H1 (cell line): ENCODE measurements around the gene GTPBP6. TPM values are rescaled to one million over a fixed set of nuclear protein-coding genes. Genes with fewer than 3 reads are reported as not detected.
"Not testable (repeated sequence)": the region's sequence is repeated elsewhere in the genome, so short reads cannot be mapped to it uniquely, and the experiment has no call there.

ENCODE experiments used
- CTCF ChIA-PET: fragments of 300-600 bp; sonication (Branson Sonifier 250); formaldehyde crosslinking; loops from one replicate; lab custom pipeline; 2021; ENCODE audit not compliant: partially characterized antibody; lab: Charles Lee
- POLR2A ChIA-PET: fragments of 300-600 bp; sonication (Branson Sonifier 250); formaldehyde crosslinking; loops from one replicate; lab custom pipeline; 2021; ENCODE audit warnings: inconsistent platforms; ENCODE audit not compliant: partially characterized antibody; lab: Charles Lee
- DNase-seq, 2 experiments: peaks; one replicate each; pipeline versions ENCODE4 v3.0.0 to v3.0.0-alpha.2; 2010 to 2022; ENCODE audit warnings: low spot score in 2 of 2, low read depth in 1 of 2, mixed read lengths in 1 of 2
- FAIRE-seq: peaks from 2 replicates; lab custom pipeline; 2011; peaks lifted over from hg19 to GRCh38; lab: Jason Lieb, UNC
- H2AFZ ChIP-seq: 2 replicates; pipeline ENCODE4 v1.8.1; 2012; ENCODE audit warnings: low read length, inconsistent platforms
- H2AK5ac ChIP-seq: 2 replicates; pipeline ENCODE4 v1.6.1; 2013; ENCODE audit warnings: low read depth, low read length
- H2BK120ac ChIP-seq: replicated peaks from 2 replicates; pipeline ENCODE3; 2013; ENCODE audit warnings: low read depth, low read length, inconsistent platforms
- H2BK12ac ChIP-seq: 2 replicates; pipeline ENCODE4 v1.6.1; 2013; ENCODE audit warnings: low read depth, low read length
- H2BK15ac ChIP-seq: 2 replicates; pipeline ENCODE4 v1.6.1; 2013; ENCODE audit warnings: low read length
- H2BK20ac ChIP-seq: 2 replicates; pipeline ENCODE4 v1.6.1; 2013; ENCODE audit warnings: low read length
- H2BK5ac ChIP-seq: 2 replicates; pipeline ENCODE4 v1.6.1; 2013; ENCODE audit warnings: low read depth, low read length
- H3K14ac ChIP-seq: 2 replicates; pipeline ENCODE4 v1.6.1; 2013; ENCODE audit warnings: inconsistent platforms; ENCODE audit not compliant: insufficient read length
- H3K18ac ChIP-seq: 2 replicates; pipeline ENCODE4 v1.6.1; 2013; ENCODE audit warnings: low read length; ENCODE audit errors: extremely low read depth
- H3K23ac ChIP-seq: 2 replicates; pipeline ENCODE4 v1.6.1; 2013; ENCODE audit warnings: inconsistent platforms; ENCODE audit not compliant: insufficient read length
- H3K23me2 ChIP-seq: 2 replicates; pipeline ENCODE4 v1.6.1; 2013; ENCODE audit warnings: low read depth, low read length
- H3K27ac ChIP-seq: 2 replicates; pipeline ENCODE4 v1.6.1; 2011; ENCODE audit warnings: low read depth, low read length, inconsistent platforms
- H3K27me3 ChIP-seq, 4 experiments: replicated peaks in 1 of 4; 1 replicate in 1 of 4; 2 replicates in 3 of 4; pipeline versions ENCODE4 v1.6.1 to v1.8.1; 2011 to 2013; ENCODE audit warnings: low read length in 3 of 4, mild to moderate bottlenecking in 3 of 4, inconsistent platforms in 2 of 4, mixed read lengths in 2 of 4, moderate library complexity in 1 of 4; ENCODE audit not compliant: control insufficient read depth in 3 of 4, insufficient read depth in 3 of 4; ENCODE audit errors: extremely low read depth in 1 of 4
- H3K36me3 ChIP-seq, 4 experiments: 2 replicates each; pipeline versions ENCODE4 v1.6.1 to v1.8.1; 2011 to 2013; ENCODE audit warnings: mild to moderate bottlenecking in 4 of 4, low read length in 3 of 4, moderate library complexity in 2 of 4, control low read depth in 1 of 4, inconsistent platforms in 1 of 4; ENCODE audit not compliant: insufficient read depth in 4 of 4, control insufficient read depth in 2 of 4
- H3K4ac ChIP-seq: replicated peaks from 2 replicates; pipeline ENCODE3; 2013; ENCODE audit warnings: low read length, low read depth, mixed read lengths, inconsistent platforms; ENCODE audit not compliant: insufficient read length
- H3K4me1 ChIP-seq, 4 experiments: replicated peaks in 1 of 4; 1 replicate in 1 of 4; 2 replicates in 3 of 4; pipeline versions ENCODE4 v1.6.1 to v1.8.1; 2011 to 2013; ENCODE audit warnings: low read length in 3 of 4, inconsistent platforms in 2 of 4, mixed read lengths in 1 of 4; ENCODE audit not compliant: insufficient read depth in 4 of 4, control insufficient read depth in 3 of 4
- H3K4me2 ChIP-seq, 2 experiments: 2 replicates each; pipeline versions ENCODE4 v1.6.1 to v1.8.1; 2011 to 2013; ENCODE audit warnings: low read depth in 2 of 2, low read length in 2 of 2, control low read depth in 1 of 2, inconsistent platforms in 1 of 2, mild to moderate bottlenecking in 1 of 2; ENCODE audit not compliant: insufficient read depth in 1 of 2
- H3K4me3 ChIP-seq, 4 experiments: fragments of 200-600, 300-600 bp in 1 of 4; sonication (generic), shearing (Covaris generic), sonication (Bioruptor Twin) in 1 of 4; 2 replicates each; pipeline versions ENCODE4 v1.5.1 to v1.8.1; 2011 to 2016; ENCODE audit warnings: low read length in 4 of 4, low read depth in 3 of 4, control low read depth in 2 of 4, inconsistent platforms in 2 of 4, mild to moderate bottlenecking in 2 of 4, mixed read lengths in 1 of 4, moderate library complexity in 1 of 4; ENCODE audit not compliant: insufficient read depth in 2 of 4; ENCODE audit errors: extremely low read depth in 1 of 4
- H3K56ac ChIP-seq: replicated peaks from 2 replicates; pipeline ENCODE3; 2013; ENCODE audit warnings: low read depth, mild to moderate bottlenecking, mixed read lengths, low read length, inconsistent platforms; ENCODE audit not compliant: insufficient read length
- H3K79me1 ChIP-seq: 2 replicates; pipeline ENCODE4 v1.6.1; 2013; ENCODE audit warnings: low read depth, low read length, control low read depth
- H3K79me2 ChIP-seq, 2 experiments: 2 replicates each; pipeline versions ENCODE4 v1.6.1 to v1.8.1; 2012 to 2013; ENCODE audit warnings: low read length in 2 of 2, mild to moderate bottlenecking in 2 of 2, inconsistent platforms in 1 of 2; ENCODE audit not compliant: insufficient read depth in 2 of 2, control insufficient read depth in 1 of 2
- H3K9ac ChIP-seq, 4 experiments: replicated peaks in 1 of 4; 1 replicate in 1 of 4; 2 replicates in 3 of 4; pipeline versions ENCODE4 v1.6.1 to v1.8.1; 2011 to 2013; ENCODE audit warnings: low read depth in 3 of 4, low read length in 3 of 4, control low read depth in 2 of 4, mild to moderate bottlenecking in 2 of 4, moderate library complexity in 2 of 4, inconsistent platforms in 1 of 4; ENCODE audit errors: extremely low read depth in 1 of 4
- H3K9me3 ChIP-seq, 2 experiments: 2 replicates each; pipeline versions ENCODE4 v1.6.1 to v1.8.1; 2012 to 2013; ENCODE audit warnings: mild to moderate bottlenecking in 2 of 2, moderate library complexity in 2 of 2, control low read depth in 1 of 2, inconsistent platforms in 1 of 2, low read depth in 1 of 2, low read length in 1 of 2, mixed read lengths in 1 of 2; ENCODE audit not compliant: insufficient read depth in 2 of 2
- H4K20me1 ChIP-seq, 2 experiments: replicated peaks in 1 of 2; 2 replicates each; pipeline versions ENCODE3 to v1.8.1; 2011 to 2013; ENCODE audit warnings: inconsistent platforms in 2 of 2, low read length in 2 of 2, mild to moderate bottlenecking in 1 of 2; ENCODE audit not compliant: insufficient read depth in 2 of 2, control insufficient read depth in 1 of 2
- H4K5ac ChIP-seq: 2 replicates; pipeline ENCODE4 v1.6.1; 2013; ENCODE audit warnings: low read length, low read depth, mixed read lengths, inconsistent platforms; ENCODE audit not compliant: insufficient read length
- H4K8ac ChIP-seq: 2 replicates; pipeline ENCODE4 v1.8.0; 2013; ENCODE audit warnings: mild to moderate bottlenecking, moderate library complexity, low read length, inconsistent platforms; ENCODE audit not compliant: insufficient read depth; ENCODE audit errors: extremely low read depth
- H4K91ac ChIP-seq: replicated peaks from 2 replicates; pipeline ENCODE3; 2013; ENCODE audit warnings: low read length, mixed read lengths, inconsistent platforms; ENCODE audit not compliant: insufficient read length
- RAD21 ChIP-seq, 2 experiments: IDR thresholded peaks in 1 of 2; conservative IDR thresholded peaks in 1 of 2; 2 replicates each; pipeline ENCODE4 v1.6.1; 2011; ENCODE audit warnings: low read depth in 2 of 2, low read length in 2 of 2, improper control_type of control experiment in 1 of 2, inconsistent platforms in 1 of 2, mild to moderate bottlenecking in 1 of 2, moderate library complexity in 1 of 2
- TEAD4 ChIP-seq: IDR thresholded peaks from 2 replicates; pipeline ENCODE4 v1.6.1; 2012; ENCODE audit warnings: low read depth, low read length, inconsistent platforms, mixed read lengths
- WGBS, 2 experiments: shearing (Covaris generic) in 1 of 2; methylation state at CpG; one replicate each; pipeline versions ENCODE4 v1.1.6 to v1.1.7; 2013 to 2015; ENCODE audit warnings: low lambda C conversion rate in 2 of 2, mixed read lengths in 2 of 2, inconsistent platforms in 1 of 2, low coverage in 1 of 2, missing lambda C conversion rate in 1 of 2; ENCODE audit not compliant: insufficient replicate concordance in 2 of 2, insufficient coverage in 1 of 2, insufficient read length in 1 of 2; ENCODE audit errors: extremely low coverage in 1 of 2, missing lambda C conversion rate in 1 of 2; 5-methylcytosine and 5-hydroxymethylcytosine counted together
- polyA plus RNA-seq, 7 experiments: library from polyadenylated mRNA; depleted of rRNA in 3 of 7; stranded (reverse) in 5 of 7; unstranded in 2 of 7; fragments of >200 nt in 5 of 7; fragments of 200-250 nt in 2 of 7; gene quantifications; 1 replicate in 5 of 7; 2 replicates in 1 of 7; 4 replicates in 1 of 7; pipeline versions ENCODE4 v1.2.1 to v1.2.3, GENCODE V29; 2011 to 2013; ENCODE audit warnings: missing spikeins in 2 of 7, mixed read lengths in 2 of 7
- total RNA-seq: library from RNA; stranded (reverse); fragmentation: NEBNext Ultra II Directional; extraction: Animal tissue kit (Norgen Biotek cat#: 25700); gene quantifications from 2 replicates; pipeline ENCODE4 v1.2.1, GENCODE V29; 2021

The GTPBP6 gene
- total and polyA plus RNA-seq, 2 of the 8 experiments (the other 6 are each of a cell fraction or from before 2014, with no cell fraction given), result 33.9 to 57.1 TPM

- H3K4me3 ChIP-seq, H4K91ac ChIP-seq, H3K14ac ChIP-seq, CTCF ChIA-PET, H3K9me3 ChIP-seq, H3K36me3 ChIP-seq, H2AK5ac ChIP-seq, H3K27me3 ChIP-seq, H3K9ac ChIP-seq, H3K18ac ChIP-seq, H3K79me1 ChIP-seq, H2AFZ ChIP-seq, H4K20me1 ChIP-seq, H4K8ac ChIP-seq, H2BK12ac ChIP-seq, H2BK20ac ChIP-seq, H3K4me2 ChIP-seq, H3K79me2 ChIP-seq, H3K56ac ChIP-seq, H2BK120ac ChIP-seq, DNase-seq, FAIRE-seq, H2BK15ac ChIP-seq, H2BK5ac ChIP-seq, H3K4ac ChIP-seq, H4K5ac ChIP-seq, H3K23me2 ChIP-seq, H3K4me1 ChIP-seq, H3K27ac ChIP-seq, POLR2A ChIA-PET, H3K23ac ChIP-seq: not testable (repeated sequence)
- TF ChIP-seq RAD21 (IDR thresholded peaks at IDR 0.05 in 1 of 2, conservative IDR thresholded peaks at IDR 0.05 in 1 of 2; ENCODE audit: low read depth in 2 of 2, low read length in 2 of 2), result 0 out of 4 replicates have a peak, but pooled peaks of 1 of the 2 experiments have one; percentile 10
- 0 out of 2 replicates have a peak, but pooled peaks have one; percentile 19 for TF ChIP-seq TEAD4
- WGBS, 2 experiments, result 95% methylated on average over 14 of the region's 14 CpGs; no CpG with 5 or more reads in 1 of the 2 experiments
Observed at GRCh38 chrX:324664-325063, 6.1 kb upstream of the GTPBP6 start.
